Ovary (tissue), 3 donors: ENCODE data around the gene CPD.

Source experiments
- CTCF ChIP-seq, 3 donors: fragments of 450-650 bp in 2 of 3; fragments of 200-600 bp in 1 of 3; IDR thresholded peaks; one replicate each; pipeline versions ENCODE4 v1.5.1 to v1.8.0; 2016 to 2022; ENCODE audit warnings: antibody characterized with exemption in 3 of 3, mild to moderate bottlenecking in 1 of 3
- EP300 ChIP-seq: sonication (generic); formaldehyde crosslinking; IDR thresholded peaks from one replicate; pipeline ENCODE4 v1.6.1; 2017; ENCODE audit warnings: antibody characterized with exemption
- POLR2A ChIP-seq: fragments of 450-650 bp; IDR thresholded peaks from one replicate; pipeline ENCODE4 v1.6.1; 2017; ENCODE audit warnings: antibody characterized with exemption, mild to moderate bottlenecking, moderate library complexity
- donor health status: DM: no; HTN: no; CAD: no.

DNA sequence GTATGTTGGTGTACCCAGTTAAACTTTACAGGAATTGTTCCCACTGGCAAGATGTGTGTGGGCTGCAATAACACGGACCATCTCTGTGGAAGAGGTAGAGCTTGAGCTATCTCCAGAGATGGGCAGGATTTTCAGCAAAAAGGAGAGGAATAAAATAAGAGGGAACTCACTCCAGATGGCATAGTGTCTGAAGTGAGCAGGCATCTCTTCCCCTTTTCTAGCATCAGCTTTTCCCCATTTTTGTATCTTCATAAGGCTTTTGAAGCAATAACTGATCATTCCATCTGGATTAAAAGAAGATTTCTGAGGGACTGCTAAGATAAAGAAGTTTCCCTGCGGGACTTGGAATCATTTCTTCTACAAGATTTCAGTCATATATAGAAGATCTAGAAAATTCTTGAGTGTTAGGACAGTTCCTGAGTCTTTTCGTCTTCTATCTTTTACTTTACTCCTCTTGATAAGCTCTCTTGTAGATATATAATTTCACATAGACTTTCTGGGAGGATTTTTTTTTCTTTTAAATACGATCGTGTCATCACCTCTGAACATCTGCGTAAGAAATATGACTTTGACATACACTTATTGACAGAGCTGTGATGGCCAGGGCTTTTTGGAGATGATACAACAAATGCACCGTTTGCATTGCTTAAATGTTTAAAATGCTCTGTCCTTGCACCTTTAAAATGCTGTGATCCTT lies 2.1 kb downstream of the CPD start:
- TF ChIP-seq CTCF (IDR thresholded peaks at IDR 0.05): no peak
- no peak for TF ChIP-seq EP300
- TF ChIP-seq POLR2A: no peak
